Cerebellar cortex (tissue), 1 donor: ENCODE results near the gene PCDHGB1.
"Not testable (repeated sequence)": the region's sequence is repeated elsewhere in the genome, so short reads cannot be mapped to it uniquely, and the experiment has no call there.

ENCODE experiments used
- DNase-seq: peaks from one replicate; pipeline ENCODE4 v3.0.0-alpha.2; 2015; ENCODE audit warnings: low spot score

PCDHGB1 gene

GRCh38 chr5:141346017-141346416 lies 3.9 kb upstream of the PCDHGB1 start:
- not testable (repeated sequence) for DNase-seq

- DNase-seq = no peak
Measured at GRCh38 chr5:141351591-141351990, 1.7 kb downstream of the PCDHGB1 start.

- DNase-seq = peak; percentile 11
Measured at GRCh38 chr5:141354900-141355469, 5.1 kb downstream of the PCDHGB1 start, which contains the start of gene PCDHGA4. PCDHGA4 (plus strand) TSS chr5:141355021; CDS start chr5:141355108, 87 bp downstream.

- DNase-seq = no peak
Measured at GRCh38 chr5:141355641-141356040, 5.7 kb downstream of the PCDHGB1 start.

GRCh38 chr5:141356133-141356532 lies 6.2 kb downstream of the PCDHGB1 start:
- DNase-seq = no peak

GRCh38 chr5:141356950-141357349 lies 7.1 kb downstream of the PCDHGB1 start:
- no peak for DNase-seq

- peak; percentile 25 for DNase-seq
Measured at GRCh38 chr5:141359790-141360426, 10.0 kb downstream of the PCDHGB1 start, which contains the start of gene PCDHGB2. PCDHGB2 (plus strand) TSS chr5:141359994; CDS start chr5:141360136, 142 bp downstream.

- no peak for DNase-seq
Measured at GRCh38 chr5:141360685-141361084, 10.8 kb downstream of the PCDHGB1 start.

- no peak for DNase-seq
Measured at GRCh38 chr5:141362719-141363118, 12.8 kb downstream of the PCDHGB1 start.

GRCh38 chr5:141363952-141364660 lies 14.2 kb downstream of the PCDHGB1 start, which contains the start of gene PCDHGA5:
PCDHGA5 (plus strand) TSS chr5:141364162; CDS start chr5:141364331, 169 bp downstream.
- DNase-seq = peak; percentile 2

GRCh38 chr5:141366016-141366896 lies 16.4 kb downstream of the PCDHGB1 start:
- DNase-seq = no peak

- DNase-seq = no peak
Measured at GRCh38 chr5:141369994-141370848, 20.3 kb downstream of the PCDHGB1 start, which contains the start of gene PCDHGB3. PCDHGB3 (plus strand) TSS chr5:141370242; CDS start chr5:141370395, 153 bp downstream.

GRCh38 chr5:141371572-141372475 lies 21.9 kb downstream of the PCDHGB1 start:
- no peak for DNase-seq

- DNase-seq = peak; percentile 20
Measured at GRCh38 chr5:141373673-141374317, 23.9 kb downstream of the PCDHGB1 start, which contains the start of gene PCDHGA6. PCDHGA6 (plus strand) TSS chr5:141373891; CDS start chr5:141374084, 193 bp downstream.

- no peak for DNase-seq
Measured at GRCh38 chr5:141374627-141375026, 24.7 kb downstream of the PCDHGB1 start.

- DNase-seq = not testable (repeated sequence)
Measured at GRCh38 chr5:141375444-141376155, 25.7 kb downstream of the PCDHGB1 start.

- DNase-seq = no peak
Measured at GRCh38 chr5:141382469-141383294, 32.8 kb downstream of the PCDHGB1 start, which contains the start of gene PCDHGA7. PCDHGA7 (plus strand) TSS chr5:141382742; CDS start chr5:141382900, 158 bp downstream.
